ENCODE measurements around the gene MACF1.

MACF1 gene

DNA sequence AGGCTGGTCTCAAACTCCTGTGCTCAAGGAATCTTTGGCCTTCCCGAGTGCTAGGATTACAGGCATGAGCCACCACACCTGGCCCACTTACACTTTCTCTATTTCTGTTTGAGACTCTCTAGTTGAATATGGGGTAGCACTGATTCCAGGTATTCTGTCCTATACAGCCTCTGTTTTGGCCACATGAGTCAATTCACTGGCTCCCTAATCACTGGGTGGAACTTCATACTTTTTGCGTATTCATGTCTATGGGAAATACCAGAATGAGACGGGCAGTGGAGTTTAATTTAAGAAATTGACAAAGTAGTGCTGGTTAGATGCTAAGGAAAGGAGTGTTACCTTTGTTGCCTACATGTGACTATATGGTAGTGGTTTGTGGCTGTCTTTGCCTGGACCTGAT lies 35.5 kb downstream of the MACF1 start:
- TF ChIP-seq, protein P1, sequence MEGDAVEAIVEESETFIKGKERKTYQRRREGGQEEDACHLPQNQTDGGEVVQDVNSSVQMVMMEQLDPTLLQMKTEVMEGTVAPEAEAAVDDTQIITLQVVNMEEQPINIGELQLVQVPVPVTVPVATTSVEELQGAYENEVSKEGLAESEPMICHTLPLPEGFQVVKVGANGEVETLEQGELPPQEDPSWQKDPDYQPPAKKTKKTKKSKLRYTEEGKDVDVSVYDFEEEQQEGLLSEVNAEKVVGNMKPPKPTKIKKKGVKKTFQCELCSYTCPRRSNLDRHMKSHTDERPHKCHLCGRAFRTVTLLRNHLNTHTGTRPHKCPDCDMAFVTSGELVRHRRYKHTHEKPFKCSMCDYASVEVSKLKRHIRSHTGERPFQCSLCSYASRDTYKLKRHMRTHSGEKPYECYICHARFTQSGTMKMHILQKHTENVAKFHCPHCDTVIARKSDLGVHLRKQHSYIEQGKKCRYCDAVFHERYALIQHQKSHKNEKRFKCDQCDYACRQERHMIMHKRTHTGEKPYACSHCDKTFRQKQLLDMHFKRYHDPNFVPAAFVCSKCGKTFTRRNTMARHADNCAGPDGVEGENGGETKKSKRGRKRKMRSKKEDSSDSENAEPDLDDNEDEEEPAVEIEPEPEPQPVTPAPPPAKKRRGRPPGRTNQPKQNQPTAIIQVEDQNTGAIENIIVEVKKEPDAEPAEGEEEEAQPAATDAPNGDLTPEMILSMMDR (IDR thresholded peaks at IDR 0.05; ENCODE audit: low read depth, low read length, missing control alignments), result no peak
- no peak for DNase-seq (ENCODE audit: low read depth)
- no peak overlapping the region for H3K4me3 ChIP-seq (ENCODE audit: low read depth, low read length)
- in situ Hi-C loops (cut with HindIII; ENCODE audit: low sequenced_read_pairs), result no loop called here

DNA sequence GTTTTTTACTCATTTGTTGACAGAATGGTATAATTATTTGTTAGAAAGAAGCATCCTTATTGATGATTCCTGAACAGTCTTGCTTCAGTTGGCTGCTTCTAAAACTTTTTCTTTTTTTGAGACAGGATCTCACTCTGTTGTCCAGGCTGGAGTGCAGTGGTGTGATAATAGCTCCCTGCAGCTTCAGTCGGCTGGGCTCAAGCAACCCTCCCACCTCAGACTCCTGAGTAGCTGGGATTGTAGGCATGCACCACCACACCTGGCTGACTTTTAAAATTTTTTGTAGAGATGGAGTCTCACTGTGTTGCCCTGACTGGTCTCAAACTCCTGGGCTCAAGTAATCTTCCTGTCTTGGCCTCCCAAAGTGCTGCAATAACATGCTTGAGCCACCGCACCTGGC lies 38.8 kb downstream of the MACF1 start:
- DNase-seq (ENCODE audit: low read depth), result no peak
- in situ Hi-C loops (cut with HindIII; ENCODE audit: low sequenced_read_pairs), result no loop called here
- no peak overlapping the region for H3K4me3 ChIP-seq (ENCODE audit: low read depth, low read length)
- TF ChIP-seq, protein P1 (IDR thresholded peaks at IDR 0.05; ENCODE audit: low read depth, low read length, missing control alignments), result no peak

DNA sequence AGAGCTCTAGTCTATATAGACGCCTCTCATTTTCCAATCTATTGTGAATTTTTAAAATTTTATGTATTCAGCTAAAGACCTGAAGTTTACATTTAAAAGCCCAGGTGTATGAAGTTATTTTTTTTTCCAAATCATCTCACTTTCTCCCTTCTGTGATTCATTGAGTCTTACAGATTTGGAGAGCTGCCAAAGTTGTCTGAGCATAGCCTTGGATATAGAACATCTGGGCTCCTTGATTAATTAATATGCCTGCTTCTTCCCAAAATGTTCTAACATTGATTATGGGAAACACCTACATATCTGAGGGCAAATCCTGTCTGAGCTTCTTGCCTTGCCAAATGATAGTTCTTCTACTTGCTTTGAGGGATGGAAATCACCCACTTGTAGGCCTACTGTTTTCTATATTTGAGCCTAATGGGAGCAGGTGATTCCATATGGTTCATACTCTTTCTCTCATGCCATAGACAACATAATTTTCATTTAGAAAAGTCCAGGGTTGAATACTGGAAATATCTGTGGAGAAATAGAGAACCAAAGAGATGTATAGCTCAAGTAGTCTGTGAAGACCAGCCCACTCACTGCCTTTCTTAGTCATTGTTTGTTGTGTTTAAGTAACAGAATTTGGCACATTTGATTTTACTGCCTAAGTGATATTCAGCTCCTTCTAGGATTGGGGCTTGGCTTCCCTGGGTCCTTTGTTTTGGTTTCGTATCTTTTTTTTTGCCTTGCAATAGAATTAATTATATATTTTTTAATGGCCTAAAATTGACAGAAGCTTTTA lies 46.2 kb downstream of the MACF1 start:
- TF ChIP-seq, protein P1 (IDR thresholded peaks at IDR 0.05; ENCODE audit: low read depth, low read length, missing control alignments), result no peak
- no peak overlapping the region for H3K4me3 ChIP-seq (ENCODE audit: low read depth, low read length)
- in situ Hi-C loops (cut with HindIII; ENCODE audit: low sequenced_read_pairs), result no loop called here
- DNase-seq (ENCODE audit: low read depth), result peak; percentile 8

DNA sequence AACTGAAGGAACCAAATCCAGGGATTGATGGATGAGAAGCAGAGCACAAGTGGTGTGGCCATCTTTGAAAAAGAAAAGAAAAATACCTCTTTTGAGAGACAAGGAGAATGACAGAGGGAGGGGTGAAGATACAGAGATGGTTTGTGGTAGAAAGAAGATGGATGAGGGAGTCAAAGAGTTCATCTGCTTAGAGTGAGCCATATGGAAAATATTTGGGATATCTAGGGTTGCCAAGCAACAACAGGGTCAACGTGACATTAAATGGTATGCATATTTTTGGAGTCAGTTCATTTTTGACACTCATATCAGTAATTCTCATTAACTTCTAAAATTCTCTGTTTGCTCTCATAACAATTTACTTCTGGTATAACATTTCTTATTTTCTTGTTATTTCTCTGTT lies 50.7 kb downstream of the MACF1 start:
- TF ChIP-seq, protein P1 (IDR thresholded peaks at IDR 0.05; ENCODE audit: low read depth, low read length, missing control alignments), result no peak
- no peak overlapping the region for H3K4me3 ChIP-seq (ENCODE audit: low read depth, low read length)
- DNase-seq (ENCODE audit: low read depth), result no peak
- in situ Hi-C loops (cut with HindIII; ENCODE audit: low sequenced_read_pairs), result no loop called here

DNA sequence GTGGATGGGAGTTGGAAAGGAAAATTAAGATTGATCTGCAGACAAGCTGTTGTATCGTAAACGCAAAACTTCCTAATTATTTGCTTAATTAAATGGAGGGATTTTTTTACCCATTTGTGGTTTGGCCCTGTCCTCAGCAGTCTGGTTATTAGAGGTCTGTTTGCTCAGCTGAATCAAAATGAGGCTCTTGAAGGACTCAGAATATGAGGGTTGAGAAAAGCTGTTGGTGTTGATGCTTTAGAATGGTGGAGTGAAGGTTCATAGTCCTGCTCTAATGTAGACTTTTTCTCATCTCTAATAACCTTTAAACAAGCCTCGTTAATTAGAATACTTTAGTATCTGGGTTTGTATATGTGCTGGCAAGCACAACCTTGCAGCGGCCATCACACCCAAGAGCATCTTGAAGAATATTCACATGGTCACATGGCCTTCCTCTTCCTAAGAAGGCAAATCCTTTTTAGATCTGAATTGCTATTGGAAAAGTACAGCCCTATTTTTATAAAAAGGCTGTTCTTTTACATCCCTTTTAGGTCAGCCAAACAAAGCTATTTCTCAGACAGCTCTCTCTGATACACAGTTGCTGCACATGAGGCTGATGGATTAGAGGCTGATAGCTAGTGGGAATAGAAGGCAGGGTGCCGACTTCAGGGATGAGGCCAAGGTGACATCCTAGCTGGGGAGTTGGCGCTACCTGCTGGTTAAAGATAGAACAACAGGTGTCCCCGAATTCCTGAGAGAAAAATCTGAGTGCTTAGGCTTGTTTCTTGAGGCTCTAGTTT lies 53.8 kb downstream of the MACF1 start:
- TF ChIP-seq, protein P1 (IDR thresholded peaks at IDR 0.05; ENCODE audit: low read depth, low read length, missing control alignments), result peak; percentile 85
- H3K4me3 ChIP-seq (ENCODE audit: low read depth, low read length), result no peak overlapping the region
- DNase-seq (ENCODE audit: low read depth), result peak; percentile 49
- in situ Hi-C loops (cut with HindIII; ENCODE audit: low sequenced_read_pairs), result no loop called here

DNA sequence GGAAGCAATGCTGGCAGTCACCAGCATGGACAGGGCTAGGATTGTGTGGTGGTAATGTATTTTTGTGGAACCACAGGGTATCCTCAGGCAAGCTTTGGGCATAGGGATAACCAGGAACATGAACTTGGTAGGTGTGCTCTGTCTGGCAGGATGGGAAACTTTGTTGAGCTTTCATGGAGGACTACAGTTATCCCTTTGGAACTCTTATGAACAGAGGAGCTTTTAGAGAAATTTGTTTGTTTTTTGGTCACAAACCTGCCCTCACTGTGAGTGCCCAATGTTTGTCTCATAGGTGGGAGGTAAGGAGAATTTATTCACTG lies 54.4 kb downstream of the MACF1 start:
- TF ChIP-seq, protein P1 (IDR thresholded peaks at IDR 0.05; ENCODE audit: low read depth, low read length, missing control alignments), result no peak
- no peak overlapping the region for H3K4me3 ChIP-seq (ENCODE audit: low read depth, low read length)
- DNase-seq (ENCODE audit: low read depth), result no peak
- in situ Hi-C loops (cut with HindIII; ENCODE audit: low sequenced_read_pairs), result no loop called here
